ENCODE measurements around the gene SORCS2.

DNA sequence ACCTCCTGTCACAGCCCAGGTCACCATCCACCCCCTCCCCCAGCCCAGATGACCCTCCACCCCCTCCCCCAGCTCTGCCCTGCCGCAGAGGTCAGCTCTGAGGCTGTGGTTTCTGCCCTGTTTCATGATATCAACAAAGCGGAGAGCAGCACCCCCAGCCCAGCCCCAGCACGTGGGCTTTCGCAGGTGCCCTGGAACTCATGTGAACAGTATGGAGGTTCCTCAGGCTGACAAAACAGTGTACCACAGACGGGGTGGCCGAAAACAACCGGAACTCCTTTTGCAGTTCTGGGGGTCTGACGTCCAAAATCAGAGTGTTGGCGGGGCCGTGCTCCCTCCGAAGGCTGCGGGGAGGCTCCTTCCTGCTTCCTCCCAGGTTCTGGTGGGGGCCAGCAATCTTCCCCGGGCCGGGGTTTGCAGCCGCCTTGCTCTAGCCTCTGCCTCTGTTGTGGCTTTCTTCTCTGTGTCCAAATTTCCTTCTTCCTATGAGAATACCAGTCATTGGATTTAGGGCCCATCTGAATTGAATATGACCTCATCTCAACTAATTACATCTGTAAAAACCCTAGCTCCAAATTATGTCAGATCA, 250.3 kb downstream of the SORCS2 start:
- TF ChIP-seq EZH2 (IDR thresholded peaks at IDR 0.05; ENCODE audit: borderline replicate concordance, insufficient read depth, low read length, poor library complexity, severe bottlenecking) (no peak), EP300 (conservative IDR thresholded peaks at IDR 0.05; ENCODE audit: poor library complexity, severe bottlenecking) (no peak)

Data from neural cell (in vitro differentiated cells).